ENCODE measurements around the gene TIGD1. TPM values are rescaled to one million over a fixed set of nuclear protein-coding genes. Genes with fewer than 3 reads are reported as not detected.

The TIGD1 gene
- total and polyA plus RNA-seq, 2 experiments from 2014 or later = 7.6 to 9.3 TPM

DNA sequence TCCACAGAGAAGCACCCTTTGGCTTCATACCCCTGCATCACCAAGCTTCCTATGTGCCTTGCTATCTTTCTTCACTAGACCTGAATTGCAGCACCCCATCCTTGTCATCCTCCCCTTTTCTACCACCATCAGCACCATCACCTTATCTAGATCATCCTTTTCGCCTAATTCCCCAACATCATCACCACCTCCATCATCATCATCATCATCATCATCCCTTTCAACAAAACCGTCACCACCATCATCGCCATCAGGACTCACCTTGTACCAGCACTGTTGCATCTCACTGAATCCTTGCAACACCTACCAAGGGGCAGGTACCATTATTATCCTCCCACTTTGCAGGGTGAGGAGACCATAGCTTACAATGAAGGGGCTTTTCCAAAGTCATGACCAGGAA lies 51.9 kb downstream of the TIGD1 start:
- H3K27ac Mint-ChIP-seq = no peak overlapping the region
- DNase-seq (ENCODE audit: low spot score) = no peak
- Histone ChIP-seq H3K27me3 (ENCODE audit: insufficient read depth) (peaks cover 14% of the 10 kb centered on the region), H3K9me2 (ENCODE audit: insufficient read depth) (no peaks in the 10 kb centered on the region), H3K4me1 (ENCODE audit: insufficient read depth) (peaks cover 10% of the 10 kb centered on the region; the same call in 1 of the 2 replicates), H2AFZ (no peak overlapping the region), H4K20me1 (replicated peaks; ENCODE audit: insufficient read depth) (no peaks in the 10 kb centered on the region), H3K4me3 (no peak overlapping the region), H3K27ac (ENCODE audit: low read depth) (no peak overlapping the region), H3K4me2 (no peak overlapping the region), H3K79me2 (replicated peaks; ENCODE audit: insufficient read depth) (no peaks in the 10 kb centered on the region), H3F3A (replicated peaks; ENCODE audit: low read depth) (no peaks in the 10 kb centered on the region), H3K36me3 (ENCODE audit: insufficient read depth) (no peaks in the 10 kb centered on the region)
- H3K27me3 Mint-ChIP-seq (ENCODE audit: insufficient read depth, low read depth, poor library complexity) = peaks cover 26% of the 10 kb centered on the region
- peaks cover 18% of the 10 kb centered on the region for H3K4me1 Mint-ChIP-seq
- ATAC-seq = no peak
- H3K4me3 Mint-ChIP-seq = no peak overlapping the region; the same call in 2 of the 3 replicates
- TF ChIP-seq, protein P1, sequence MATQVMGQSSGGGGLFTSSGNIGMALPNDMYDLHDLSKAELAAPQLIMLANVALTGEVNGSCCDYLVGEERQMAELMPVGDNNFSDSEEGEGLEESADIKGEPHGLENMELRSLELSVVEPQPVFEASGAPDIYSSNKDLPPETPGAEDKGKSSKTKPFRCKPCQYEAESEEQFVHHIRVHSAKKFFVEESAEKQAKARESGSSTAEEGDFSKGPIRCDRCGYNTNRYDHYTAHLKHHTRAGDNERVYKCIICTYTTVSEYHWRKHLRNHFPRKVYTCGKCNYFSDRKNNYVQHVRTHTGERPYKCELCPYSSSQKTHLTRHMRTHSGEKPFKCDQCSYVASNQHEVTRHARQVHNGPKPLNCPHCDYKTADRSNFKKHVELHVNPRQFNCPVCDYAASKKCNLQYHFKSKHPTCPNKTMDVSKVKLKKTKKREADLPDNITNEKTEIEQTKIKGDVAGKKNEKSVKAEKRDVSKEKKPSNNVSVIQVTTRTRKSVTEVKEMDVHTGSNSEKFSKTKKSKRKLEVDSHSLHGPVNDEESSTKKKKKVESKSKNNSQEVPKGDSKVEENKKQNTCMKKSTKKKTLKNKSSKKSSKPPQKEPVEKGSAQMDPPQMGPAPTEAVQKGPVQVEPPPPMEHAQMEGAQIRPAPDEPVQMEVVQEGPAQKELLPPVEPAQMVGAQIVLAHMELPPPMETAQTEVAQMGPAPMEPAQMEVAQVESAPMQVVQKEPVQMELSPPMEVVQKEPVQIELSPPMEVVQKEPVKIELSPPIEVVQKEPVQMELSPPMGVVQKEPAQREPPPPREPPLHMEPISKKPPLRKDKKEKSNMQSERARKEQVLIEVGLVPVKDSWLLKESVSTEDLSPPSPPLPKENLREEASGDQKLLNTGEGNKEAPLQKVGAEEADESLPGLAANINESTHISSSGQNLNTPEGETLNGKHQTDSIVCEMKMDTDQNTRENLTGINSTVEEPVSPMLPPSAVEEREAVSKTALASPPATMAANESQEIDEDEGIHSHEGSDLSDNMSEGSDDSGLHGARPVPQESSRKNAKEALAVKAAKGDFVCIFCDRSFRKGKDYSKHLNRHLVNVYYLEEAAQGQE (IDR thresholded peaks at IDR 0.05; ENCODE audit: unreplicated experiment) = no peak
- TF ChIP-seq STAT1 (IDR thresholded peaks at IDR 0.05; ENCODE audit: unreplicated experiment) (no peak), JUNB (IDR thresholded peaks at IDR 0.05; ENCODE audit: unreplicated experiment) (no peak), ZNF331 (CRISPR knock-in tag; IDR thresholded peaks at IDR 0.05; ENCODE audit: low read depth) (no peak), ETS1 (IDR thresholded peaks at IDR 0.05) (no peak), EZH2phosphoT487 (IDR thresholded peaks at IDR 0.05; ENCODE audit: unreplicated experiment) (no peak), POLR2AphosphoS5 (IDR thresholded peaks at IDR 0.05; ENCODE audit: low read depth) (no peak), CREB1 (CRISPR knock-in tag; IDR thresholded peaks at IDR 0.05; ENCODE audit: low read depth) (no peak), EZH2 (IDR thresholded peaks at IDR 0.05; ENCODE audit: low read depth, unreplicated experiment) (no peak), NANOG (IDR thresholded peaks at IDR 0.05; ENCODE audit: borderline replicate concordance) (no peak), ZNF462 (CRISPR knock-in tag; IDR thresholded peaks at IDR 0.05) (no peak), ZNF114 (CRISPR knock-in tag; IDR thresholded peaks at IDR 0.05) (no peak)
- TF ChIP-seq, protein P2, sequence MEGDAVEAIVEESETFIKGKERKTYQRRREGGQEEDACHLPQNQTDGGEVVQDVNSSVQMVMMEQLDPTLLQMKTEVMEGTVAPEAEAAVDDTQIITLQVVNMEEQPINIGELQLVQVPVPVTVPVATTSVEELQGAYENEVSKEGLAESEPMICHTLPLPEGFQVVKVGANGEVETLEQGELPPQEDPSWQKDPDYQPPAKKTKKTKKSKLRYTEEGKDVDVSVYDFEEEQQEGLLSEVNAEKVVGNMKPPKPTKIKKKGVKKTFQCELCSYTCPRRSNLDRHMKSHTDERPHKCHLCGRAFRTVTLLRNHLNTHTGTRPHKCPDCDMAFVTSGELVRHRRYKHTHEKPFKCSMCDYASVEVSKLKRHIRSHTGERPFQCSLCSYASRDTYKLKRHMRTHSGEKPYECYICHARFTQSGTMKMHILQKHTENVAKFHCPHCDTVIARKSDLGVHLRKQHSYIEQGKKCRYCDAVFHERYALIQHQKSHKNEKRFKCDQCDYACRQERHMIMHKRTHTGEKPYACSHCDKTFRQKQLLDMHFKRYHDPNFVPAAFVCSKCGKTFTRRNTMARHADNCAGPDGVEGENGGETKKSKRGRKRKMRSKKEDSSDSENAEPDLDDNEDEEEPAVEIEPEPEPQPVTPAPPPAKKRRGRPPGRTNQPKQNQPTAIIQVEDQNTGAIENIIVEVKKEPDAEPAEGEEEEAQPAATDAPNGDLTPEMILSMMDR (conservative IDR thresholded peaks at IDR 0.05; ENCODE audit: low read depth in 2 of 2) = no peak
- H3K36me3 Mint-ChIP-seq (ENCODE audit: low read depth) = no peaks in the 10 kb centered on the region
- H3K9me3 Mint-ChIP-seq = no peaks in the 10 kb centered on the region

All from GM23338 (cell line).